ENCODE results near the gene OBSCN. TPM values are rescaled to one million over a fixed set of nuclear protein-coding genes. Genes with fewer than 3 reads are reported as not detected.

The OBSCN gene
- total and polyA plus RNA-seq, 4 donors, result 0.54 to 5.6 (median 2.7) TPM

- Histone ChIP-seq H3K4me1 (ENCODE audit: control insufficient read depth in 4 of 4, insufficient read depth in 4 of 4, low read length in 3 of 4) (no peaks in the 10 kb centered on the region), H3K27me3 (ENCODE audit: control insufficient read depth in 4 of 4, insufficient read depth in 4 of 4, low read length in 3 of 4) (no peaks in the 10 kb centered on the region), H3K36me3 (ENCODE audit: control insufficient read depth in 4 of 4, insufficient read depth in 3 of 4, low read depth in 1 of 4, low read length in 3 of 4) (peaks cover 0 to 3% (median 0%) of the 10 kb centered on the region in 4 donors), H3K4me3 (ENCODE audit: low read depth in 1 of 3, low read length in 3 of 3) (no peak overlapping the region), H3K27ac (ENCODE audit: low read depth in 1 of 2, low read length in 2 of 2) (no peak overlapping the region), H3K9ac (ENCODE audit: low read depth in 1 of 2, low read length in 2 of 2) (no peak overlapping the region), H3K9me3 (ENCODE audit: control insufficient read depth in 4 of 4, low read length in 3 of 4) (peaks cover 5 to 57% (median 20%) of the 10 kb centered on the region in 4 donors)
- DNase-seq (ENCODE audit: low spot score), result no peak
- WGBS, result 91% methylated on average over 2 of the region's 2 CpGs
- no peak for TF ChIP-seq HNF4A (conservative IDR thresholded peaks at IDR 0.05)
- no peak for TF ChIP-seq YY1 (IDR thresholded peaks at IDR 0.05)
- TF ChIP-seq TAF1 (conservative IDR thresholded peaks at IDR 0.05), result no peak
- TF ChIP-seq ZBTB33 (IDR thresholded peaks at IDR 0.05), result no peak
- no peak for TF ChIP-seq CTCF (IDR thresholded peaks at IDR 0.05; ENCODE audit: low read depth, low read length, missing input control)
- no peak for TF ChIP-seq HNF4G (IDR thresholded peaks at IDR 0.05)
- no peak for TF ChIP-seq GABPA (IDR thresholded peaks at IDR 0.05 in 1 of 2, conservative IDR thresholded peaks at IDR 0.05 in 1 of 2)
- TF ChIP-seq EGR1 (IDR thresholded peaks at IDR 0.05; ENCODE audit: low read depth in 2 of 2), result no peak
- TF ChIP-seq SP1 (IDR thresholded peaks at IDR 0.05), result no peak
- no peak for TF ChIP-seq JUND (IDR thresholded peaks at IDR 0.05)
- no peak for TF ChIP-seq RAD21 (IDR thresholded peaks at IDR 0.05)
- TF ChIP-seq ATF3 (IDR thresholded peaks at IDR 0.05), result no peak
- TF ChIP-seq REST (IDR thresholded peaks at IDR 0.05), result no peak
Observed at GRCh38 chr1:228299211-228299610, 91.4 kb downstream of the OBSCN start.

- Histone ChIP-seq H3K36me3 (ENCODE audit: control insufficient read depth in 4 of 4, insufficient read depth in 3 of 4, low read depth in 1 of 4, low read length in 3 of 4) (peaks cover 0 to 3% (median 0%) of the 10 kb centered on the region in 4 donors), H3K4me1 (ENCODE audit: control insufficient read depth in 4 of 4, insufficient read depth in 4 of 4, low read length in 3 of 4) (no peaks in the 10 kb centered on the region), H3K4me3 (ENCODE audit: low read depth in 1 of 3, low read length in 3 of 3) (no peak overlapping the region), H3K9me3 (ENCODE audit: control insufficient read depth in 4 of 4, low read length in 3 of 4) (peaks cover 5 to 57% (median 20%) of the 10 kb centered on the region in 4 donors), H3K9ac (ENCODE audit: low read depth in 1 of 2, low read length in 2 of 2) (no peak overlapping the region), H3K27ac (ENCODE audit: low read depth in 1 of 2, low read length in 2 of 2) (no peak overlapping the region), H3K27me3 (ENCODE audit: control insufficient read depth in 4 of 4, insufficient read depth in 4 of 4, low read length in 3 of 4) (no peaks in the 10 kb centered on the region)
- WGBS, result 87% methylated on average over 7 of the region's 7 CpGs
- TF ChIP-seq ATF3 (IDR thresholded peaks at IDR 0.05) (no peak), JUND (IDR thresholded peaks at IDR 0.05) (no peak), FOXA2 (IDR thresholded peaks at IDR 0.05) (no peak), RXRA (IDR thresholded peaks at IDR 0.05) (no peak), ZBTB33 (IDR thresholded peaks at IDR 0.05) (no peak)
- DNase-seq (ENCODE audit: low spot score), result no peak
Observed at GRCh38 chr1:228299901-228300300, 92.1 kb downstream of the OBSCN start.
